ENCODE measurements around the gene CDK11B.

DNA sequence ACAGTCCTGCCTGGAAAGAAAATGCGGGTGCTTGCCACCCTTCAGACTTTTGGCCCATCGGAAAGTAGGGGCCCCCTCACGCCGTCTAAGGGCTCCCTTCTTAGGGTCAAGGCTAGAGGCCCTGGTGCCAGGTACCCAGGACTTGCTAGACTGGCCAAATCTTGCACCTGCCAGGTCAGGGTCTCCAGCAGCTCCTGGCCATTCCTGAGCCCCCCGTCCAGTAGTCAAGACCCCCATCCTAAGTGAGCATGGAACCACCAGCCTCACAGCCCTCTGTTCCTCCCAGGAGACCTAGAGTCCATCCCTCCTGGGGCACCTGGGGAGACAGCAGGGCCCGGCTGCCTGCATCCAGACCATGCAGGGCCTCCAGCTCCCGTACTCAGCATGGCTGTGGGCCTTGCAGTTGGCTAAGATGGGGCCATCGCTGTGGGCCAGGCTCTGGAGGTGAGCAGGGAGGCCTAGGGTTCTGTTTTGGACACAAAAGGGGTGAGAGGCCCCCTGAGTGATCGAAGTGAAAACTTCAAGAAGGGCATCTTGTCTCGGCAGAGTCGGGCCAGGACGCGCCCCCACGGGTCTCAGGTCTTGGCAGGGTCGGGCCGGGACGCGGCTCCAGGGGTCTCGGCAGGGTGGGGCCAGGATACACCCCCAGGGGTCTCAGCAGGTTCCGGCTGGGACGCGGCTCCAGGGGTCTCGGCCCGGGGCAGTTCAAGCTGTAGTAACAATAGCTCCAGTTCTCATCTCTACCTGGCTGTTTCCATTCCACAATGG, 64.8 kb downstream of the CDK11B start:
- TF ChIP-seq, protein P1, sequence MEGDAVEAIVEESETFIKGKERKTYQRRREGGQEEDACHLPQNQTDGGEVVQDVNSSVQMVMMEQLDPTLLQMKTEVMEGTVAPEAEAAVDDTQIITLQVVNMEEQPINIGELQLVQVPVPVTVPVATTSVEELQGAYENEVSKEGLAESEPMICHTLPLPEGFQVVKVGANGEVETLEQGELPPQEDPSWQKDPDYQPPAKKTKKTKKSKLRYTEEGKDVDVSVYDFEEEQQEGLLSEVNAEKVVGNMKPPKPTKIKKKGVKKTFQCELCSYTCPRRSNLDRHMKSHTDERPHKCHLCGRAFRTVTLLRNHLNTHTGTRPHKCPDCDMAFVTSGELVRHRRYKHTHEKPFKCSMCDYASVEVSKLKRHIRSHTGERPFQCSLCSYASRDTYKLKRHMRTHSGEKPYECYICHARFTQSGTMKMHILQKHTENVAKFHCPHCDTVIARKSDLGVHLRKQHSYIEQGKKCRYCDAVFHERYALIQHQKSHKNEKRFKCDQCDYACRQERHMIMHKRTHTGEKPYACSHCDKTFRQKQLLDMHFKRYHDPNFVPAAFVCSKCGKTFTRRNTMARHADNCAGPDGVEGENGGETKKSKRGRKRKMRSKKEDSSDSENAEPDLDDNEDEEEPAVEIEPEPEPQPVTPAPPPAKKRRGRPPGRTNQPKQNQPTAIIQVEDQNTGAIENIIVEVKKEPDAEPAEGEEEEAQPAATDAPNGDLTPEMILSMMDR (IDR thresholded peaks at IDR 0.05) = no peak
- TF ChIP-seq POLR2A (IDR thresholded peaks at IDR 0.05; ENCODE audit: low read depth) (no peak), EP300 (IDR thresholded peaks at IDR 0.05) (no peak), POLR2AphosphoS5 (IDR thresholded peaks at IDR 0.05) (no peak)

All from esophagus muscularis mucosa (tissue), 4 donors.